GM19238 (cell line): ENCODE data around the gene TLL1.

Experiments
- DNase-seq: peaks from one replicate; pipeline ENCODE4 v3.0.0; 2011; ENCODE audit warnings: low spot score; ENCODE audit not compliant: insufficient read length

The TLL1 gene

GRCh38 chr4:165971933-165972332 lies 98.9 kb downstream of the TLL1 start:
- no peak for DNase-seq

GRCh38 chr4:165972747-165973146 lies 99.7 kb downstream of the TLL1 start:
- no peak for DNase-seq

- DNase-seq, result no peak
Measured at GRCh38 chr4:165982934-165983333, 109.9 kb downstream of the TLL1 start.

- DNase-seq, result no peak
Measured at GRCh38 chr4:165986956-165987698, 114.1 kb downstream of the TLL1 start.

- no peak for DNase-seq
Measured at GRCh38 chr4:165991325-165992180, 118.5 kb downstream of the TLL1 start.

- no peak for DNase-seq
Measured at GRCh38 chr4:165992283-165992682, 119.2 kb downstream of the TLL1 start.

GRCh38 chr4:165994701-165995100 lies 121.7 kb downstream of the TLL1 start:
- DNase-seq, result no peak

- DNase-seq, result no peak
Measured at GRCh38 chr4:166003811-166004210, 130.8 kb downstream of the TLL1 start.

- DNase-seq, result no peak
Measured at GRCh38 chr4:166006217-166006616, 133.2 kb downstream of the TLL1 start.

- no peak for DNase-seq
Measured at GRCh38 chr4:166008510-166008909, 135.5 kb downstream of the TLL1 start.

GRCh38 chr4:166012129-166013030 lies 139.3 kb downstream of the TLL1 start:
- no peak for DNase-seq

- no peak for DNase-seq
Measured at GRCh38 chr4:166014411-166014810, 141.4 kb downstream of the TLL1 start.

- no peak for DNase-seq
Measured at GRCh38 chr4:166017804-166018203, 144.8 kb downstream of the TLL1 start.

GRCh38 chr4:166019441-166020220 lies 146.6 kb downstream of the TLL1 start:
- DNase-seq, result no peak

- no peak for DNase-seq
Measured at GRCh38 chr4:166021617-166022016, 148.6 kb downstream of the TLL1 start.

- no peak for DNase-seq
Measured at GRCh38 chr4:166034965-166035364, 161.9 kb downstream of the TLL1 start.

GRCh38 chr4:166039822-166040221 lies 166.8 kb downstream of the TLL1 start:
- no peak for DNase-seq

GRCh38 chr4:166042510-166043055 lies 169.5 kb downstream of the TLL1 start:
- DNase-seq, result no peak

GRCh38 chr4:166043801-166044200 lies 170.8 kb downstream of the TLL1 start:
- no peak for DNase-seq

GRCh38 chr4:166044871-166045270 lies 171.8 kb downstream of the TLL1 start:
- DNase-seq, result no peak

- DNase-seq, result no peak
Measured at GRCh38 chr4:166045457-166045856, 172.4 kb downstream of the TLL1 start.
